ENCODE data around the gene PRSS21. TPM values are rescaled to one million over a fixed set of nuclear protein-coding genes. Genes with fewer than 3 reads are reported as not detected.

The PRSS21 gene
- total RNA-seq, 2 donors from 2014 or later, result 1.8 to 2.4 TPM

DNA sequence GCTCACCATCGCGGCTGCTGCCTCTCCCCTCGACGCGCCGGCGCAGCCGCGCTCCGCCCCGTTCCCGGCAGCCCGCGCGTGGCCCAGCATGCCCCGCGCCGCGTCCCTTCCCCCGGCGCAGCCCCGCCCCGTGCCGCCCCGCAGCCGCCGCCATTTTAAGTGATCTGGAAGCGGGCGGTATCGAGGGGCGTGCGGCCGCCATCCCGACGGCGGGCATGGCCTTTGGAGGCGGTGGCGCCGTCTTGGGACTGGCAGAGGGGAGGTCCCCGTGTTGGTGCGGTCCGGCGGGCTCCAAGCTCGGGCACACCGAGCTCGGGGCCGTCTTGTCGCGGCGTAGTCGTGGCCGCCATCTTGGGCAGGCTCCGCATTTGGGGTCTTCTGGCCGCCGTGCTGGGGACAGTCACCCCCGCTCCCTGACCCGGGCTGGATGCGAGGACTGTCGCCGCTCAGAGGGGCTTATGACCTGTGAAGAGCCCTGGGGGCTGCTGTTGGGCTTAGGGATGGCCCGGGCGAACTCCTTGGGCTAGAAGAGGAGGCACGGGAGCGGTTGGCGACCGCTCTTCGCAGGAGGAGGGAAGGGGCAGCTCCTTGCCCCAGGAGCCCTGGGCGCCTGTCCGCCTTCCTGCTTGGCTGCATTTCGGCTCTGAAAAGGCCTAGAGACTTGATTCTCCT, 39.7 kb upstream of the PRSS21 start, which contains the start of gene ELOB:
Gene ELOB (minus strand): TSS at position 50 of the 672 bp plus-strand sequence. CDS start 41 bp downstream, at position 9.
- Mint-ChIP-seq H3K27ac (peak within 1 kb of the TSS; percentile 97), H3K9me3 (no peaks in the 10 kb centered on the region)
- peak; percentile 88 to 92 for DNase-seq (ENCODE audit: low spot score in 2 of 2)

DNA sequence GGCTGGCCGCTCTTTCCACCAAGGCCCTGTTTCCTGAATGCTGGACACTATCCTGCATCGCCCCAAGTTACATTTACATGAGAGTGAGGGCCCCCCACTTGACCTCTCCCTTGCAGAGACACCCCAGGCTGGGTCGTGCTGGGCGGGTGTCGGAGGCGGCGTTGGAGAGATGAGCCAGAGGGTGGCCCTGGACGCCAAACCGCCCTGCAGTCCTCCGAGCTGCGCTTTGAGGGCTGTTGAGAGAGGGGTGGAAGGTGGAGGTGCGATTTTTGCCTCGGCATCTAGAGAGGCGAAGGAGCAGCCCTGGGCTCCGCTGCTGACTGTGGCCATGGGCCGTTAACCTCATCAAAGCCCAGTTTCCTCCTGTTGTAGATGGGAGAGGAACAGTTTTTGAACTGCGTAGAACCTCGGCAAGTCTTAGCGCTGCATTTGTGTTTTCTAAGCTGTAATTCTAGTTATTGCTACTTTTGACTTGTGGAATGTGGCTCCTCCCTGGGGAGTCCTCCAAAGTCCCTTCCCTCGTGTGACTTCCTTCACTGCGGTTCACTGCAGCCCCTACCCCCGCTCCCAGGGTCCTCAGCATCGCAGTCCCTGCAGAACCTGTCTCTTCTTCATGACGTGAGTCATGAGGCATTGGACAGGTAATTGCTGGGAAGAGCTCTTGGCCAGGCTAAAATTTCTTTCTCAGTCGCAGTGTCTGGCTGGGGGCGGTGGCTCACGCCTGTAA, 39.0 kb upstream of the PRSS21 start:
- peaks cover 15 to 21% of the 10 kb centered on the region in 2 donors for H3K36me3 Mint-ChIP-seq

More for the DNA sequence above, 39.7 kb upstream of the PRSS21 start, which contains the start of gene ELOB:
- peaks cover 15 to 21% of the 10 kb centered on the region in 2 donors for H3K36me3 Mint-ChIP-seq
- ATAC-seq, result peak; percentile 89 to 91

GRCh38 chr16:2778630-2778958, 38.4 kb upstream of the PRSS21 start:
- H3K36me3 Mint-ChIP-seq, result peaks cover 15 to 21% of the 10 kb centered on the region in 2 donors
- H3K9me3 Mint-ChIP-seq, result no peaks in the 10 kb centered on the region
- no peak for ATAC-seq
- peak overlapping the region; percentile 96 to 97 for H3K27ac Mint-ChIP-seq
- no peak for DNase-seq (ENCODE audit: low spot score in 2 of 2)

More for the DNA sequence above, 39.0 kb upstream of the PRSS21 start:
- ATAC-seq, result peak in 1 of 2 donors; percentile 35
- no peaks in the 10 kb centered on the region for H3K9me3 Mint-ChIP-seq
- H3K27ac Mint-ChIP-seq, result peak overlapping the region; percentile 96 to 97
- no peak for DNase-seq (ENCODE audit: low spot score in 2 of 2)

GRCh38 chr16:2779151-2779920, 37.7 kb upstream of the PRSS21 start:
- ATAC-seq (no peak), DNase-seq (ENCODE audit: low spot score in 2 of 2) (no peak)
- peaks cover 15 to 21% of the 10 kb centered on the region in 2 donors for H3K36me3 Mint-ChIP-seq
- peak overlapping the region in 1 of 2 donors; percentile 97 for H3K27ac Mint-ChIP-seq
- no peaks in the 10 kb centered on the region for H3K9me3 Mint-ChIP-seq

DNA sequence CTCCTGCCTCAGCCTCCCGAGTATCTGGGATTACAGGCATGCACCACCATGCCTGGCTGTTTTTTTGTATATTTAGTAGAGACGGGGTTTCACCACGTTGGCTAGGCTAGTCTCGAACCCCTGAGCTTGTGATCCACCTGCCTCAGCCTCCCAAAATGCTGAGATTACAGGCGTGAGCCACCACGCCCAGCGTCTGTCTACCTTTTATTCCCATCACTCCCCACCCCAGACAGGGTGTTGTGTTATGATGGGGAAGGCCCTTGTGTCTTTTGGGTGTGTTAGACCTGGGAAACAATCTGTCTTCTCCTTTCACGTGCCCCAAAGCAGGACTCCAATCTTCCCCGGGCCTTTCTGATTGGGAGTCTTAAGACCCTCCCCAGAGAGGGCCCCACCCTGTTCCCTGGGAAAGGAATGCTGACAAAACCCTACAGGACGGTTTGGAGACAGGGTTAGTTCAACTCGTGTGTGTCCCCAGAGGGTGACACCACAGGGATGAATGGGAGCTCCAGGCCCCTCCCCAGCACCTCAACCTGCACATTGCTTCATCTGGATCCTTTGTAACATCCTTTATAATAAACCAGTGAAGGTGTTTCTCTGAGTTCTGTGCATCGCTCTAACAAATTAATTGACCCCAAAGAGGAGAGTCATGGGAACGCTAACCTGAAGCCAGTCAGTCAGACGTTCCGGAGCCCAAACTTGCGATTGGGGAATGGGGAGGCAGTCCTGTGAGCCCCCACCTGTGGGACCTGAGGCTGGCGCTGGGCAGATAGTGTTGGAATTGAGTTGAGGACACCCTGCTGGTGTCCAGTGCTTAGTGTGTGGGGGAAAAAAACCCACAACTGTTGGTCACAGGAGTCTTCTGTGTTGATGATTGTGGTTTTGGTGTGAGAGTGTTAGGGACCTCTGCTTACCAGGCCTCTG, 36.8 kb upstream of the PRSS21 start:
- peaks cover 15 to 21% of the 10 kb centered on the region in 2 donors for H3K36me3 Mint-ChIP-seq
- peak overlapping the region; percentile 65 to 97 for H3K27ac Mint-ChIP-seq
- ATAC-seq (no peak), DNase-seq (ENCODE audit: low spot score in 2 of 2) (no peak)
- H3K9me3 Mint-ChIP-seq, result no peaks in the 10 kb centered on the region

- no peak for ATAC-seq
- Mint-ChIP-seq H3K9me3 (no peaks in the 10 kb centered on the region), H3K27ac (peak overlapping the region in 1 of 2 donors; percentile 9)
Measured at GRCh38 chr16:2782583-2783351, 34.3 kb upstream of the PRSS21 start.

DNA sequence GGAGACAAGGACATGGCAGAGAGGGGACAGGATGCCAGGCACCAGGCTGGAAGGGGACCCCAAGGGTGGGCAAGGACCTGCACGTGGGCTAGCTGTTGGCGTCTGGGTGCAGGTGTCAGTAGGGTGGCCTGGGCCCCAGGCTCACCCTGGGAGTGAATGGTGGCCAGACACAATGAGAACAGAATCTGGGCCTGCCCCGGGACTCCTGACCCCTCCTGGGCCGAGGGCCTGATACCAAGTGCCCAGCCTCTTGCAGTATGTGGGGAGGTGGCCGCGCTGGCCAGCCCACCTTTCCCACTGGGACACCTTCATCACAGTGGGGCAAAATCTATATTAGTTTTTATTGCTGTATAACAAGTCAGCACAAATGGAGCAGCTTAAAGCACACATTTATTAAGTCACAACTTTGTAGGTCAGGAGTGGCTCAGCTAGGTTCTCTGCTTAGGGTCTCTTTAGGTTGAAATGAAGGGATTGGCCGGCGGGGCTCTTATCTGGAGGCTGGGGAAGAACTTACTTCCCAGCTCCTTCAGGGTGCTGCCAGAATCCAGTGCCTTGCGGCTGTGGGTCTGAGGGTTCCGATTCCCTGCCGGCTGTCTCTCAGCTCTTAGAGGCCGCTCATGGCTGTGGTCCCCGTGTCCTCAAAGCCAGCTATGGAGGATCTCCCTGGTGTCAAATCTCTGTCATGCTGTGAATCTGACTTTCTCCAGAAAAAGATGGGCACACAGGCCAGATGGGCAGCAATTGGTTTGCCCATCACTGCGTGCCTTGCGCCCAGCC, 33.3 kb upstream of the PRSS21 start:
- Mint-ChIP-seq H3K36me3 (no peaks in the 10 kb centered on the region), H3K9me3 (no peaks in the 10 kb centered on the region), H3K27ac (no peak overlapping the region)
- DNase-seq (ENCODE audit: low spot score in 2 of 2) (peak in 1 of 2 donors; percentile 23), ATAC-seq (no peak)

More at GRCh38 chr16:2782583-2783351, 34.3 kb upstream of the PRSS21 start:
- peaks cover 10% of the 10 kb centered on the region in 2 donors for H3K36me3 Mint-ChIP-seq
- DNase-seq (ENCODE audit: low spot score in 2 of 2), result no peak

DNA sequence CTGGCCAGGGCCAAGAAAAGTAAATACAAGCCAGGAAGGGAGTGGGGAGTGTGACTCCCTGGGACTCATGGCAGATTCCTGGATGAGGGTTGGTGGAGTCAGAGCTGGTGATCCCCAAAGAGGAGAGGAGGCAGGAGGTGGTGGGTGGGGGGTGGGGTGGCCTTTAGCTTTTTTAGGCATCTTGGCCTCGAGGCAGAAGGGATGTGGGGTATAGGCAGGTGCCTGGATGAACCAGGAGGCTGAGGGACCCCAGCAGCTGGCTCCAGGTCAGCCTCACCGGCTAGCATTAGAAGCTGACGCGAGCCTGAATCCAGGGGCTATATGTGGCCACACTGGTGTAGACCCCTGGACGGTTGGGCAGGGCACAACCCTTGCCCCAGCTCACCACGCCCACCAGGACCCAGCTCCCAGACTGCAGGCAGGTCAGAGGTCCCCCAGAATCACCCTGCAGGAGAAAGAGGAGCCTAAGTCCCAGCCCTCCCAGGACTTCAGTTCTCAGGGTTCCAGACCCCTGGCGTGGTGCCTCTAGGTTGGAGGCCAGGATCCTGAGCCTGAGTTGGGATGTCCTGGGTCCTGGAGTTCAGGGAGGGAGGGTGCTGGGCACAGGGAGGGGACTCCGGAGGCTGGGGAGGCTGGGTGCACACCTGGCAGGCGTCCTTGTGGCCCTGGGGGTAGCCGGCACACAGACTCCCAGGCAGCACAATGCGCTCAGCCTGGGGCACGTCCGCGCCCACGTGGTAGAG, 32.5 kb upstream of the PRSS21 start:
- H3K36me3 Mint-ChIP-seq, result no peaks in the 10 kb centered on the region
- peak in 1 of 2 donors; percentile 56 for DNase-seq (ENCODE audit: low spot score in 2 of 2)
- peak overlapping the region; percentile 72 to 79 for H3K27ac Mint-ChIP-seq
- H3K9me3 Mint-ChIP-seq, result no peaks in the 10 kb centered on the region
- ATAC-seq, result no peak

DNA sequence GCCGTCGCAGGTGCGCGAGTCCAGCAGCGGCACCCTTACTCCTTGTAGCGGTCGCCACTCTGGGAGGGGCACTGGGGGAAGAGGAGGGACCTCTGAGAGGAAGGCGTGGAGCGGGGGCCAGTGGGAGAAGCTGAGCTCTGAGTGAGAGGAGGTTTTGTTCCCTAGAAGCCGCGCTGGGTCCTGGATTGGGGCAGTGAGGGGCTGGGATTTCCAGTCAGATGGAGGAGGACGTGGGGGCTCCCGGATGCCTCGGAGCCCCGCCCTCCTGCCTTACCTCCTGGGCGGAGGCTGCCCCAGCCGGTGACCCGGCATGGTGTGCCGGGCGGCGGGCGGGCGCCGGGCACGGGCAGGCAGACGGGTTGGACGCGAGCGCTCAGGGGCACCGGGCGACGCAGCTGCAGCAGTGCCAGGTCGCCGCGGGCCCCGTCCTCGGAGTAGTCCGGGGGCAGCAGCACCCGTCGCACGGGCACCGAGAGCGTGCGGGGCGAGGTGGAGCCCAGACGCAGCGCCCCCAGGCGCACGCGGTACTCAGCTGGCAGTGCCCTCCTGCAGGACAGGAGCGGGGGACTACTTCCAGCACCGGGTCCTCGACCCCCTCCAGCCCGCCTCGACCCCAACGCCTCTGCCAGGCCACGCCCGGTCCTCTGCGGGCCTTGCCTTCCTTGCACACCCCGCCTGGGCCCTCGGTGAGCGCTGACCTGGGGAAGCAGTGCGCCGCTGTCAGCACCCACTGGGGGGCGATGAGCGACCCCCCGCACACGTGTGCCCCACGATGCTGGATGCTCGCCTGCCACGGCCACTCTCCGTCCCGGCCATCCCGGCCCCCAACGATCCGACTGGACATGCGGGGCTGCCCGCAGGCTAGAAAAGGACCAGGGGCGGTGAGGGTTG, 31.7 kb upstream of the PRSS21 start:
- Mint-ChIP-seq H3K27ac (peak overlapping the region; percentile 72 to 79), H3K9me3 (no peaks in the 10 kb centered on the region), H3K36me3 (no peaks in the 10 kb centered on the region)
- peak; percentile 70 to 75 for ATAC-seq
- peak in 1 of 2 donors; percentile 45 for DNase-seq (ENCODE audit: low spot score in 2 of 2)

GRCh38 chr16:2786061-2786825, 30.8 kb upstream of the PRSS21 start:
- DNase-seq (ENCODE audit: low spot score in 2 of 2) (no peak), ATAC-seq (no peak)
- Mint-ChIP-seq H3K9me3 (no peaks in the 10 kb centered on the region), H3K36me3 (no peaks in the 10 kb centered on the region), H3K27ac (no peak overlapping the region)

DNA sequence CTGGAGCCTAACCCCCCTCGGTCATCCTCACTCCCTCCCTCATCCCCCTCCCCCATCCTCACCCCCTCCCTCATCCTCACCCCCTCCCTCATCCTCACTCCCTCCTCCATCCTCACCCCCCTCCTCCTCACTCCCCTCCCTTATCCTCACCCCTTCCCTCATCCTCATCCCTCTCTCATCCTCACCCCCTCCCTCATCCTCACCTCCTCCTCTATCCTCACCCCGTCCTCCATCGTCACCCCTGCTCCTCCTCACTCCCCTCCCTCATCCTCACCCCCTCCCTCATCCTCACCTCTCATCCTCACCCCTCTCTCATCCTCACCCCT, 30.2 kb upstream of the PRSS21 start:
- H3K27ac Mint-ChIP-seq, result no peak overlapping the region
- no peaks in the 10 kb centered on the region for H3K9me3 Mint-ChIP-seq
- DNase-seq (ENCODE audit: low spot score in 2 of 2) (no peak), ATAC-seq (no peak)
- H3K36me3 Mint-ChIP-seq, result no peaks in the 10 kb centered on the region

DNA sequence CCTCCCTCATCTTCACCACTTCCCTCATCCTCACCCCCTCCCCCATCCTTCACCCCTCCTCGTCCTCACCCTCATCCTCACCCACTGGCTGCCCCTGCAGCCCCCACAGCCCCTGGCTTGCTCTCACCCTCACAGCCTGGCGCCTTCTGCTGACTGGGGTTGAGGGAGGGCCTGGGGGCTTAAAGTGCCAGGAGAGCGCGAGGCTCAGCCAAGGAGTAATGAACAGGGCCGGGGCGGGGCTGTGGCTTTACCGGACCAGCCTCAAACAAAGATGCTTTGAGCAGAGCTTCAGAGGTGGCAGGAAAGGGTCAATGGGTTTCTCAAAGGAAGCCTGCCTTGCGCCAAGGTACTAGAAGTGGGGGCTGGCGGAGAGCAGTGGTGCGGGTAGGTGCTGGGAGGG, 29.6 kb upstream of the PRSS21 start, which contains the start of gene PRSS33:
Gene PRSS33 (minus strand): TSS at position 155 of the 400 bp plus-strand sequence. CDS start 1,013 bp downstream, outside the sequence.
- no peak for ATAC-seq
- Mint-ChIP-seq H3K27ac (no peak within 1 kb of the TSS), H3K36me3 (no peaks in the 10 kb centered on the region), H3K9me3 (no peaks in the 10 kb centered on the region)
- DNase-seq (ENCODE audit: low spot score in 2 of 2), result no peak

- Mint-ChIP-seq H3K36me3 (no peaks in the 10 kb centered on the region), H3K27ac (no peak overlapping the region), H3K9me3 (no peaks in the 10 kb centered on the region)
- ATAC-seq, result no peak
- no peak for DNase-seq (ENCODE audit: low spot score in 2 of 2)
Measured at GRCh38 chr16:2787961-2788360, 29.1 kb upstream of the PRSS21 start.
